Body of pancreas (tissue), 4 donors: ENCODE measurements around the gene FUT7. TPM values are rescaled to one million over a fixed set of nuclear protein-coding genes. Genes with fewer than 3 reads are reported as not detected.

ENCODE experiments used
- ATAC-seq: fragments of 150-250 bp; one replicate; pipeline ENCODE4 v1.9.1; 2016
- DNase-seq, 4 donors: peaks; one replicate each; pipeline ENCODE4 v3.0.0-alpha.2; 2019
- H3K27ac ChIP-seq, 4 donors: fragments of 200-600 bp; sonication (generic); 1 replicate in 3 of 4; 2 replicates in 1 of 4; pipeline versions ENCODE4 v1.5.1 to v1.6.1; 2016 to 2019; ENCODE audit warnings: mild to moderate bottlenecking in 1 of 4, mixed read lengths in 1 of 4, moderate library complexity in 1 of 4
- H3K27me3 ChIP-seq, 2 donors: fragments of 200-600 bp; sonication (generic); one replicate each; pipeline ENCODE4 v1.6.0; 2016; ENCODE audit warnings: mild to moderate bottlenecking in 1 of 2
- H3K36me3 ChIP-seq, 2 donors: fragments of 200-600 bp; sonication (generic); replicated peaks in 1 of 2; 2 replicates each; pipeline ENCODE4 v1.5.1; 2016; ENCODE audit warnings: low read depth in 2 of 2; ENCODE audit not compliant: insufficient read depth in 1 of 2
- H3K4me1 ChIP-seq: fragments of 200-600 bp; sonication (generic); one replicate; pipeline ENCODE4 v1.6.0; 2016
- H3K4me3 ChIP-seq, 2 donors: fragments of 200-600 bp; sonication (generic); 1 replicate in 1 of 2; 2 replicates in 1 of 2; pipeline ENCODE4 v1.5.1; 2016 to 2019
- H3K9me3 ChIP-seq, 3 donors: fragments of 200-600 bp; sonication (generic); 1 replicate in 2 of 3; 2 replicates in 1 of 3; pipeline ENCODE4 v1.5.1; 2016
- POLR2A ChIP-seq, 3 donors: fragments of 450-650 bp; IDR thresholded peaks; one replicate each; pipeline ENCODE4 v1.6.1; 2016; ENCODE audit warnings: antibody characterized with exemption in 3 of 3, mild to moderate bottlenecking in 2 of 3
- WGBS, 2 donors: methylation state at CpG; one replicate each; pipeline ENCODE4 v1.1.5; 2017; 5-methylcytosine and 5-hydroxymethylcytosine counted together
- intact Hi-C: fragments of 100-400 bp; cut with DNase I; formaldehyde crosslinking; loops from one replicate; pipeline ENCODE4 v1.15.1; 2023
- total RNA-seq, 2 donors: library from RNA; depleted of rRNA; stranded (reverse); fragments of >200 nt; gene quantifications; one replicate each; pipeline ENCODE4 v1.1.0, GENCODE V29; 2016
- TF ChIP-seq, protein P1 (sequence below), 7 experiments: fragments of 450-650 bp in 4 of 7; fragments of 200-600 bp in 3 of 7; sonication (generic) in 3 of 7; IDR thresholded peaks; one replicate each; pipeline ENCODE4 v1.5.1; 2016 to 2019; ENCODE audit warnings: antibody characterized with exemption in 7 of 7

FUT7 gene
- total RNA-seq, 2 donors from 2014 or later: not detected

DNA sequence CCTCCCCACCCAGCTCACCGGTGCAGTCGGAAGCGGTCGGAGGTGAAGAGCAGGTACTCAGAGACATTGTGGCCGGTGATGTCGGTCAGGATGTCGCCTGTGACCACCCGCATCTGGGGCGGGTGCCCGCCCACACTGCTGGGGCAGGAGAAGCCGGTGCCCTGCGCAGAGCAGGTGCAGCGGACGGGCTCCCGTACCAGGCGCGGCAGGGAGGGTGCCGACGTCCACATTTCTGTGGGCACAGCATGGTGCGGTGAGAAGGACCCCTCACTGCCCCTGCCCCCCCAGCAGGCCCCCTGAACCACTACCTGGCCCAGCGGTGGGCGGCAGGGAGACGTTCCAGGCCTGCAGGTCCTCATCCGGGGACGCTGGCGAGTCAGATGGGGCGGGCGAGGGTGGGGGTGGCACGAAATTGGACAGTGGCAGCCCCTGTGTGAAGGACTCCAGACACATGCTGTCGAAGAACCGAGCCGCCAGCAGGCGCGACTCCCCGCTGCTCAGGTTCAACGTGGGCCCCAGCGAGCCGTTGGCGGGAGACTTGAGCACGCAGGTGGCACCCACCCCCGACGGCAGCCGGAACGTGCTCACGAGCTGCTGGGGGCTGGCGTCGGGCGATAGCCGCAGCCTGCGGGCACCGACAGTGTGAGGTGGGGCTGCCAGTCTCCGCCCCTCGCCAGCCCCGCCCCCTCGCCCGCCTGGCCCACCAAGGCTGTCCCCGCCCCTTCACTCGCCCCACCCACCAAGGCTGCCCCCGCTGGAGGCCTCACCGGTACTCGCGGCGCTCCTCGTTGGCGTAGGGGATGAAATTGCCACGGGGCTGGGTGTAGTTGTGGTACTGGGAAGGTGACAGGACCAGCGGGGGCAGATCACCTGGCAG is 19.0 kb downstream of the FUT7 start:
- Histone ChIP-seq H3K36me3 (peaks cover 0 to 5% of the 10 kb centered on the region in 2 donors), H3K4me3 (no peak overlapping the region), H3K4me1 (no peaks in the 10 kb centered on the region), H3K9me3 (no peaks in the 10 kb centered on the region), H3K27ac (no peak overlapping the region), H3K27me3 (no peaks in the 10 kb centered on the region)
- 90 to 98% methylated on average over 15 to 49 of the region's 67 CpGs for WGBS, 2 donors
- DNase-seq (no peak), ATAC-seq (no peak)
- TF ChIP-seq, protein P1, sequence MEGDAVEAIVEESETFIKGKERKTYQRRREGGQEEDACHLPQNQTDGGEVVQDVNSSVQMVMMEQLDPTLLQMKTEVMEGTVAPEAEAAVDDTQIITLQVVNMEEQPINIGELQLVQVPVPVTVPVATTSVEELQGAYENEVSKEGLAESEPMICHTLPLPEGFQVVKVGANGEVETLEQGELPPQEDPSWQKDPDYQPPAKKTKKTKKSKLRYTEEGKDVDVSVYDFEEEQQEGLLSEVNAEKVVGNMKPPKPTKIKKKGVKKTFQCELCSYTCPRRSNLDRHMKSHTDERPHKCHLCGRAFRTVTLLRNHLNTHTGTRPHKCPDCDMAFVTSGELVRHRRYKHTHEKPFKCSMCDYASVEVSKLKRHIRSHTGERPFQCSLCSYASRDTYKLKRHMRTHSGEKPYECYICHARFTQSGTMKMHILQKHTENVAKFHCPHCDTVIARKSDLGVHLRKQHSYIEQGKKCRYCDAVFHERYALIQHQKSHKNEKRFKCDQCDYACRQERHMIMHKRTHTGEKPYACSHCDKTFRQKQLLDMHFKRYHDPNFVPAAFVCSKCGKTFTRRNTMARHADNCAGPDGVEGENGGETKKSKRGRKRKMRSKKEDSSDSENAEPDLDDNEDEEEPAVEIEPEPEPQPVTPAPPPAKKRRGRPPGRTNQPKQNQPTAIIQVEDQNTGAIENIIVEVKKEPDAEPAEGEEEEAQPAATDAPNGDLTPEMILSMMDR (IDR thresholded peaks at IDR 0.05): no peak
- TF ChIP-seq POLR2A (IDR thresholded peaks at IDR 0.05): no peak
- intact Hi-C loops: no loop called here

DNA sequence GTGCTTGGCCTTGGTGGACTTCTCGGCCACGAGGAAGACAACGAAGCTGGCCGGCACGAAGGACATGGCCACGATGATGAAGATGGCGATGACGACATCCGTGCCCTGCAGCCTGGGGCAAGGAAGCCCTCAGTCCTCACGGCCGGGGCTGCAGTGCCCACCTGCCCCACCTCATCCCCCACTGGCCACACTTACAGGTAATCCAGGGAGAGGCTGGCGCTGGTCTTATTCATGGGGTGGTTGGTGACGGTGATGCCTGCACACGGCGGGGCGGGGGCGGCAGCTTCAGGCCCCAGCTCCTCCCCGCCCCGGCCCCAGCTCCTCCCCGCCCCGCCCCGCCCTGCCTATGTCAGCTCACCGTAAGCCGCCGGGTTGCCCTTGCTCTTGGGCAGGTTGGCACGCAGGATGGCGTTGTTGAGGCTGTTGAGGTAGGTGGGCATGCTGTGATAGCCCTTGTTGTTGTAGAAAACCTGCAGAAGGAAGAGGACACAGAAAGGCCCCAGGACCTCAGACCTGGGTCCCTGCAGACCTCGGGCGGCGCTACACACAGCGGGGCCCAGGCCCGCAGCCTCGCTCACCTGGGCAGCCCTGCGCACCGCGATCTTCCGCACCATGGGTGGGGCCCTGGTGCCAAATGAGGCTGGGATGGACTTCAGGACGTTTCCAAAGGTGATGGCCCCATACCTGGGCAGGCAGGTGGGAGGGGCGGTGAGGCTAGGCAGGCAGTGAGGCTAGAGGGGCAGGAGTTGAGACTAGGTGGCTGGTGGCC is 19.8 kb downstream of the FUT7 start:
- no peak for DNase-seq
- H3K27me3 ChIP-seq: no peaks in the 10 kb centered on the region
- peaks cover 0 to 3% of the 10 kb centered on the region in 2 donors for H3K36me3 ChIP-seq
- no peak overlapping the region for H3K4me3 ChIP-seq
- no peaks in the 10 kb centered on the region for H3K9me3 ChIP-seq
- no peak overlapping the region for H3K27ac ChIP-seq
- ATAC-seq: no peak
- H3K4me1 ChIP-seq: no peaks in the 10 kb centered on the region
- intact Hi-C loops: no loop called here
- WGBS, 2 donors: 90 to 93% methylated on average over 27 to 38 of the region's 39 CpGs
- TF ChIP-seq, protein P1 (IDR thresholded peaks at IDR 0.05): no peak
- no peak for TF ChIP-seq POLR2A (IDR thresholded peaks at IDR 0.05)

DNA sequence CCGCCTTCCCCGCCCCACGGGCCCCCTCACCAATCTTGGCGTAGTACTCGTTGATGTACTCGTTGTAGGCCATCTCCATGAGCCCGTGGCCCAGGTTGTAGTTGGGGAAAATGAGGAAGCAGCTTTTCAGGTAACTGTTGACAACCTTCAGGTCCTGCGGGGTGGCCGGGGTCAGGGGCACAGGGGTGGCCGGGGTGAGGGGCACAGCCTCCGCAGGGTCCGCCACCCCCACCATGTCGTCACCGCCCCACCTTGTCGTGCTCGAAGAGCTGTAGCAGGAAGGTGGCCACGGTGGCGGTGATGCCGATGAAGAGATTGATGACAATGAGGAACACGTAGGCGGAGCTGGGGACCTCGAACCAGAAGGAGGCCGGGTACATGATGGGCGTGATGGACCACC is 20.7 kb downstream of the FUT7 start:
- whole genome bisulfite sequencing, 2 donors: 92 to 94% methylated on average over 18 to 24 of the region's 24 CpGs
- intact Hi-C loops: no loop called here
- no peak for ATAC-seq
- Histone ChIP-seq H3K36me3 (peaks cover 0 to 3% of the 10 kb centered on the region in 2 donors), H3K4me1 (no peaks in the 10 kb centered on the region), H3K9me3 (no peaks in the 10 kb centered on the region), H3K27me3 (no peaks in the 10 kb centered on the region), H3K27ac (no peak overlapping the region), H3K4me3 (no peak overlapping the region)
- DNase-seq: no peak
- no peak for TF ChIP-seq POLR2A (IDR thresholded peaks at IDR 0.05)
- TF ChIP-seq, protein P1 (IDR thresholded peaks at IDR 0.05): no peak

DNA sequence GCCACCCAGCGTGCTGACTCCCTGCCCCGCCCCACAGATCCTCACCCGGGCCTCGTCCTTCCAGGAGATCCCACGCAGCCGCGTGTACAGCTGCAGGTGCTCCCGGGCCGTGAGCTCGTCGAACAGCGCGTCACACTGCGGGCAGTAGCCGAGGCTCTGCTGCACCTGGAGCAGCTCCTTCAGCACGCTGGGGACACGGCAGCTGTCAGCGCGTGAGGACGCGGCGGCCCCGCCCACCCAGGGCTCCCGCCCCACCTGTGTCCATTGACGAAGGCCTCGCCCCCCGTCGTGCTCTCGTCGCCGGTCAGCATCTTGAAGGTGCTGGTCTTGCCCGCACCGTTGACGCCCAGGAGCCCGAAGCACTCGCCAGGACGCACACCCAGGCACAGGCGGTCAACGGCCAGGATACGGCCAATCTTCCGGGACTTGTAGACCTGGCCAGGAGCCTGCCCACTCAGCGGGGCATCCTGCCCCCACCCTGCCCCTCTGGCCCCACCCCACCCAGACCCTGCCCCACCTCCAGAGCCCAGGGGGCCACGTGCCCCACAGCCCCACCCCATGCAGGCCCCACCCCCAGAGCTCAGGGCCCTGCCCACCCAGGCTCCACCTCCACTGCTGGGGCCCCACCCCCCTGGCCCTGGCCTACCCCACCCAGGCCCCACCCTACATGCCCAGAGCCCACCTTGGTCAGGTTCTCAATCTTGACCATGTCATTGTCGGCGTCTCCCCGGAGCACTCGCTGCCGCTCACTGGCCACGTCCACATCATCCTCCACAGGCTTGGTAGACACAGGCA is 21.8 kb downstream of the FUT7 start:
- no peaks in the 10 kb centered on the region for H3K4me1 ChIP-seq
- peaks cover 0 to 3% of the 10 kb centered on the region in 2 donors for H3K36me3 ChIP-seq
- no peak overlapping the region for H3K4me3 ChIP-seq
- no peak for TF ChIP-seq POLR2A (IDR thresholded peaks at IDR 0.05)
- TF ChIP-seq, protein P1 (IDR thresholded peaks at IDR 0.05): no peak
- no peak for DNase-seq
- 94 to 97% methylated on average over 6 to 45 of the region's 49 CpGs for WGBS, 2 donors
- no peaks in the 10 kb centered on the region for H3K27me3 ChIP-seq
- intact Hi-C loops: no loop called here
- no peaks in the 10 kb centered on the region for H3K9me3 ChIP-seq
- no peak overlapping the region for H3K27ac ChIP-seq
- no peak for ATAC-seq
